Measurements from ENCODE around the gene GALNT11. TPM values are rescaled to one million over a fixed set of nuclear protein-coding genes. Genes with fewer than 3 reads are reported as not detected.

GALNT11 gene
- polyA plus RNA-seq, 2 of the 4 experiments (the other 2 are of a cell fraction), result 27.4 to 44.3 TPM

DNA sequence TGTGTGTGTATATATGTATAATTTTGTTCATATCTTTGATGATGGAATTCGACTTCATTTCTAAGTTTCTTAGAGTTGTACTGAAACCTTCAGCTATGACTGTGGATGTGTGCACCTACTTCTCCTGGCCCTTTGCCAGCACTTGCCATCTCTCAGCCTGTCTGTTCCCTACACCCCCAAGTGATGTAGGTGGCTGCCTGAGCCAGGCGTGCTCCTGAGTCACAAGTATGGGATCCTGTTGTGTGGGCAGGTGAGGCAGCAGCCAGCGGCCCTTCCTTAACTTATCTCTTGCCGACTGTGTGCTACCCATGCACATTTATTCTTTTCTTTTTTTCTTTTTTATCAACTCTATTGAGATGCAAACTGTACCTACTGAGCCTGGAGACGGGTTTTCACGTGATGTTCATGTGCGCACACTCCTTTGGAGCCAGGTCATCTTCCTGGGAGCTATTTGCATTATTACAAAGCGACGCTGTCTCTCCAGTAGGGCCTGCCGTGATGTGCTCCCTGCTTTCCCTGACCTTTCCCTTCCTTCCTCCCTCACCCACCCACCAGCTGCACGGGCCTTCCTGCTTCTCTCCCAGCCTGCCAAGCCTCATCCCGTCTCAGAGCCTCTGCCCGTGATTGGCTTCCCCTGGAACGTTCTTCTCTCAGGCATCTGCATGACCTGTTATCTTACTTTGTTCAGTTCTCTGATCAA lies 31.3 kb upstream of the GALNT11 start:
- no peak for ATAC-seq
- TF ChIP-seq RARB (CRISPR knock-in tag; IDR thresholded peaks at IDR 0.05) (no peak), RNF2 (IDR thresholded peaks at IDR 0.05; ENCODE audit: borderline replicate concordance, low read depth) (no peak), EHMT2 (IDR thresholded peaks at IDR 0.05; ENCODE audit: low read depth) (no peak), MAFK (IDR thresholded peaks at IDR 0.05; ENCODE audit: partially characterized antibody) (no peak), HOXA7 (CRISPR knock-in tag; IDR thresholded peaks at IDR 0.05) (no peak), KDM5A (IDR thresholded peaks at IDR 0.05) (no peak), FOXS1 (CRISPR knock-in tag; IDR thresholded peaks at IDR 0.05) (no peak), POLR2A (IDR thresholded peaks at IDR 0.05; ENCODE audit: low read length) (no peak), PHF8 (IDR thresholded peaks at IDR 0.05; ENCODE audit: borderline replicate concordance, low read depth) (no peak), HEYL (CRISPR knock-in tag; IDR thresholded peaks at IDR 0.05) (no peak), CHD4 (IDR thresholded peaks at IDR 0.05; ENCODE audit: borderline replicate concordance) (no peak), NR3C1 (IDR thresholded peaks at IDR 0.05) (no peak), GATA3 (IDR thresholded peaks at IDR 0.05; ENCODE audit: borderline replicate concordance) (no peak), NPAS2 (CRISPR knock-in tag; IDR thresholded peaks at IDR 0.05; ENCODE audit: borderline replicate concordance) (no peak), CHD2 (IDR thresholded peaks at IDR 0.05; ENCODE audit: low read length, partially characterized antibody) (no peak), ESRRA (IDR thresholded peaks at IDR 0.05; ENCODE audit: borderline replicate concordance, low read length) (no peak), SMC3 (IDR thresholded peaks at IDR 0.05) (no peak), SREBF2 (IDR thresholded peaks at IDR 0.05) (no peak)
- TF ChIP-seq, protein P1, sequence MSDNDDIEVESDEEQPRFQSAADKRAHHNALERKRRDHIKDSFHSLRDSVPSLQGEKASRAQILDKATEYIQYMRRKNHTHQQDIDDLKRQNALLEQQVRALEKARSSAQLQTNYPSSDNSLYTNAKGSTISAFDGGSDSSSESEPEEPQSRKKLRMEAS (IDR thresholded peaks at IDR 0.05), result no peak
- TF ChIP-seq, protein P2, sequence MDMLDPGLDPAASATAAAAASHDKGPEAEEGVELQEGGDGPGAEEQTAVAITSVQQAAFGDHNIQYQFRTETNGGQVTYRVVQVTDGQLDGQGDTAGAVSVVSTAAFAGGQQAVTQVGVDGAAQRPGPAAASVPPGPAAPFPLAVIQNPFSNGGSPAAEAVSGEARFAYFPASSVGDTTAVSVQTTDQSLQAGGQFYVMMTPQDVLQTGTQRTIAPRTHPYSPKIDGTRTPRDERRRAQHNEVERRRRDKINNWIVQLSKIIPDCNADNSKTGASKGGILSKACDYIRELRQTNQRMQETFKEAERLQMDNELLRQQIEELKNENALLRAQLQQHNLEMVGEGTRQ (IDR thresholded peaks at IDR 0.05), result no peak
- H3K4me3 ChIP-seq, result no peak overlapping the region
- no peaks in the 10 kb centered on the region for H3K9me3 ChIP-seq
- DNase-seq (ENCODE audit: low read depth in 1 of 2, low spot score in 1 of 2), result no peak
- no peak overlapping the region for H3K4me2 ChIP-seq
- POLR2A ChIA-PET, result no interaction called here
- 58% methylated on average over 14 of the region's 14 CpGs for WGBS (ENCODE audit: missing lambda C conversion rate)
- H3K4me1 ChIP-seq, result no peaks in the 10 kb centered on the region
- no peak for FAIRE-seq
- CTCF ChIA-PET, result interaction anchor here (1.0 kb wide), 1 partner anchor 185 kb away, joined by 3 read pairs; no protein-coding TSS in a partner anchor
- no peak overlapping the region for H3K27ac ChIP-seq

DNA sequence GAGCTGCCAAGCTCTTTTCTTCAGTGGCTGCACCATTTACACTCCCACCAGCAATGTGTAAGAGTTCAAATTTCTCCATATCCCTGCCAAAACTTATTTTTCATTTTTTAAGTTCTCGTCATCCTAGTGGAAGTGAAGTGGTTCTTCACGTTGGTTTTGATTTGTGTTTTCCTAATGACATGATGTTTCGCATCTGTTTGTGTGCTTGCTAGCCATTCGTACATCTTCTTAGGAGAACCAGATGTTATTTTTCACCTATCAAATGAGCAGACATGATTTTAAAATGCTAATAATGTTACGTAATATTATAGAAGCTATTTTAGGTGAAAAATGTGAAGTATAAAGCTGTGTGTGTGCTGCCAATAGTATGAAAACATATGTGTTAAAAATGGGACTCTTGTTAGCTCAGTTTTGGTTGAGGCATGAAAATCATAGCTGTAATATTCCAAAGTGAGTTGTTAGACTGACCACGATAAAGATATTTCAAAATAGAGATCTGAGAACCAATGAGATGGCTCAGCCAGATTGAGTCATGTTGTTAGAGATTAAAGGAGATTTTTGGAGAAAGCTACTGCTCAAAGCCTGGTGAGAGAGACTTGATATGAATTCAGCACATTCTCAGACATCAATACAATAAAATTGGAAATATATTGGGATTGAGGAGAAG lies 25.9 kb upstream of the GALNT11 start:
- TF ChIP-seq EP300 (IDR thresholded peaks at IDR 0.05), result no peak
- no peak for TF ChIP-seq MYC (IDR thresholded peaks at IDR 0.05; ENCODE audit: borderline replicate concordance, low read length)
- TF ChIP-seq RNF2 (IDR thresholded peaks at IDR 0.05; ENCODE audit: borderline replicate concordance, low read depth), result no peak
- no peak for TF ChIP-seq RFX5 (IDR thresholded peaks at IDR 0.05)
- no peak for TF ChIP-seq KDM5A (IDR thresholded peaks at IDR 0.05)
- no peak for TF ChIP-seq GATA3 (IDR thresholded peaks at IDR 0.05; ENCODE audit: borderline replicate concordance)
- TF ChIP-seq ESRRA (IDR thresholded peaks at IDR 0.05; ENCODE audit: borderline replicate concordance, low read length), result no peak
- FAIRE-seq (no peak), DNase-seq (ENCODE audit: low read depth in 1 of 2, low spot score in 1 of 2) (no peak), ATAC-seq (no peak)
- Histone ChIP-seq H3K4me2 (no peak overlapping the region), H3K27ac (no peak overlapping the region), H3K4me1 (no peaks in the 10 kb centered on the region), H3K4me3 (no peak overlapping the region), H3K9me3 (no peaks in the 10 kb centered on the region)
- CTCF ChIA-PET, result interaction anchor here (0.6 to 1.1 kb wide), 3 partner anchors 28 to 1633 kb away, joined by 3 read pairs; no protein-coding TSS in a partner anchor
- POLR2A ChIA-PET, result no interaction called here
- 66% methylated on average over 6 of the region's 6 CpGs for WGBS (ENCODE audit: missing lambda C conversion rate)

DNA sequence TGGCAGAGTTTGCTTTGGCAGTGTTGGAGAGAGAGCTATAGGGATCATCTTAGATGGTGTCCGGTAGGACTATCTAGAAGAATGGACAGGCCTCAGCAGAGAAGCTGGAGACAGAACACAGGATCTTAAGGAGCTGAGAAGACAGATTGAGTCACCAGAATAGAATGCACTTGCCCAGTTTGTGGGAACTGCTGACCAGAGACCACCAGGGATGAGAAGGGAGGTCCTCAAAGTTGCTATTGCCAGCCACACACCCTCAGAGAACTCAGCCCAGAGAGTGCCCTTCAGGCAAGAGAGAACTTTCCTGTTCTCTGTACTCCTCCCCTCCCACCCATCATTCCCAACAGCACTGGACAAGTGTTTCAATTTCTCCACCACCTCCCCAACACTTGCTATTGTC lies 25.3 kb upstream of the GALNT11 start:
- H3K4me3 ChIP-seq, result no peak overlapping the region
- no peak overlapping the region for H3K4me2 ChIP-seq
- DNase-seq (ENCODE audit: low read depth in 1 of 2, low spot score in 1 of 2) (no peak), ATAC-seq (peak in 1 of 2 experiments; percentile 38; a peak in 2 of 6 replicates), FAIRE-seq (no peak)
- WGBS (ENCODE audit: missing lambda C conversion rate), result 53% methylated on average over 1 of the region's 1 CpG
- H3K4me1 ChIP-seq, result no peaks in the 10 kb centered on the region
- H3K27ac ChIP-seq, result no peak overlapping the region
- ChIA-PET CTCF (interaction anchor here (0.6 to 1.1 kb wide), 3 partner anchors 26 to 139 kb away, joined by 3 to 4 read pairs (median 3); no protein-coding TSS in a partner anchor), POLR2A (no interaction called here)
- no peaks in the 10 kb centered on the region for H3K9me3 ChIP-seq
- TF ChIP-seq, protein P3, sequence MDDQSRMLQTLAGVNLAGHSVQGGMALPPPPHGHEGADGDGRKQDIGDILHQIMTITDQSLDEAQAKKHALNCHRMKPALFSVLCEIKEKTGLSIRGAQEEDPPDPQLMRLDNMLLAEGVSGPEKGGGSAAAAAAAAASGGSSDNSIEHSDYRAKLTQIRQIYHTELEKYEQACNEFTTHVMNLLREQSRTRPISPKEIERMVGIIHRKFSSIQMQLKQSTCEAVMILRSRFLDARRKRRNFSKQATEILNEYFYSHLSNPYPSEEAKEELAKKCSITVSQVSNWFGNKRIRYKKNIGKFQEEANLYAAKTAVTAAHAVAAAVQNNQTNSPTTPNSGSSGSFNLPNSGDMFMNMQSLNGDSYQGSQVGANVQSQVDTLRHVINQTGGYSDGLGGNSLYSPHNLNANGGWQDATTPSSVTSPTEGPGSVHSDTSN (IDR thresholded peaks at IDR 0.05), result no peak
- no peak for TF ChIP-seq EHMT2 (IDR thresholded peaks at IDR 0.05; ENCODE audit: low read depth)
- TF ChIP-seq, protein P4, sequence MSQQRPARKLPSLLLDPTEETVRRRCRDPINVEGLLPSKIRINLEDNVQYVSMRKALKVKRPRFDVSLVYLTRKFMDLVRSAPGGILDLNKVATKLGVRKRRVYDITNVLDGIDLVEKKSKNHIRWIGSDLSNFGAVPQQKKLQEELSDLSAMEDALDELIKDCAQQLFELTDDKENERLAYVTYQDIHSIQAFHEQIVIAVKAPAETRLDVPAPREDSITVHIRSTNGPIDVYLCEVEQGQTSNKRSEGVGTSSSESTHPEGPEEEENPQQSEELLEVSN (IDR thresholded peaks at IDR 0.05; ENCODE audit: borderline replicate concordance, low read depth), result no peak

Data from A549 (cell line).